Measurements from ENCODE around the gene DECR2. TPM values are rescaled to one million over a fixed set of nuclear protein-coding genes. Genes with fewer than 3 reads are reported as not detected.

DECR2 gene
- total and polyA plus RNA-seq, 2 experiments from 2014 or later: 54.5 to 80.5 TPM

GRCh38 chr16:389352-389751 is 12.3 kb upstream of the DECR2 start:
- peak overlapping the region; percentile 88 for H3K27ac ChIP-seq
- peak; percentile 16 for DNase-seq (ENCODE audit: low spot score)
- H3K36me3 ChIP-seq (replicated peaks; ENCODE audit: insufficient read depth, low read depth): no peaks in the 10 kb centered on the region

GRCh38 chr16:391885-392335 is 9.8 kb upstream of the DECR2 start:
- H4K20me1 ChIP-seq (ENCODE audit: insufficient read depth, poor library complexity, severe bottlenecking): no peaks in the 10 kb centered on the region
- H3K9me3 ChIP-seq (ENCODE audit: low read depth): no peaks in the 10 kb centered on the region
- TF ChIP-seq CTCF (IDR thresholded peaks at IDR 0.05; ENCODE audit: poor library complexity) (peak; percentile 48), EZH2 (IDR thresholded peaks at IDR 0.05; ENCODE audit: borderline replicate concordance) (no peak), EZH2phosphoT487 (IDR thresholded peaks at IDR 0.05; ENCODE audit: low read depth, severe bottlenecking, unreplicated experiment) (no peak)
- peaks cover 29% of the 10 kb centered on the region for H3K79me2 ChIP-seq
- DNase-seq (ENCODE audit: low spot score): peak; percentile 51
- no peaks in the 10 kb centered on the region for H3K9me2 ChIP-seq (replicated peaks; ENCODE audit: insufficient read depth)
- H3K27me3 ChIP-seq: no peaks in the 10 kb centered on the region
- H3K4me2 ChIP-seq: no peak overlapping the region
- 69% methylated on average over 7 of the region's 7 CpGs for WGBS (ENCODE audit: low lambda C conversion rate, missing lambda C conversion rate)
- H3K27ac ChIP-seq: no peak overlapping the region
- H3K4me1 ChIP-seq (ENCODE audit: insufficient read depth): peaks cover 29% of the 10 kb centered on the region
- no peak overlapping the region for H3K4me3 ChIP-seq
- no peak overlapping the region for H2AFZ ChIP-seq
- no peaks in the 10 kb centered on the region for H3K36me3 ChIP-seq (replicated peaks; ENCODE audit: insufficient read depth, low read depth)

More at GRCh38 chr16:389352-389751, 12.3 kb upstream of the DECR2 start:
- WGBS (ENCODE audit: low lambda C conversion rate, missing lambda C conversion rate): 81% methylated on average over 10 of the region's 10 CpGs
- H3K4me2 ChIP-seq: no peak overlapping the region
- peaks cover 24% of the 10 kb centered on the region for H3K4me1 ChIP-seq (ENCODE audit: insufficient read depth)
- no peaks in the 10 kb centered on the region for H4K20me1 ChIP-seq (ENCODE audit: insufficient read depth, poor library complexity, severe bottlenecking)
- no peaks in the 10 kb centered on the region for H3K9me2 ChIP-seq (replicated peaks; ENCODE audit: insufficient read depth)
- no peak overlapping the region for H3K4me3 ChIP-seq
- no peak overlapping the region for H2AFZ ChIP-seq
- no peaks in the 10 kb centered on the region for H3K27me3 ChIP-seq
- no peaks in the 10 kb centered on the region for H3K9me3 ChIP-seq (ENCODE audit: low read depth)
- peaks cover 25% of the 10 kb centered on the region for H3K79me2 ChIP-seq
- no peak for TF ChIP-seq EZH2phosphoT487 (IDR thresholded peaks at IDR 0.05; ENCODE audit: low read depth, severe bottlenecking, unreplicated experiment)
- TF ChIP-seq EZH2 (IDR thresholded peaks at IDR 0.05; ENCODE audit: borderline replicate concordance): no peak
- TF ChIP-seq CTCF (IDR thresholded peaks at IDR 0.05; ENCODE audit: poor library complexity): no peak

DNA sequence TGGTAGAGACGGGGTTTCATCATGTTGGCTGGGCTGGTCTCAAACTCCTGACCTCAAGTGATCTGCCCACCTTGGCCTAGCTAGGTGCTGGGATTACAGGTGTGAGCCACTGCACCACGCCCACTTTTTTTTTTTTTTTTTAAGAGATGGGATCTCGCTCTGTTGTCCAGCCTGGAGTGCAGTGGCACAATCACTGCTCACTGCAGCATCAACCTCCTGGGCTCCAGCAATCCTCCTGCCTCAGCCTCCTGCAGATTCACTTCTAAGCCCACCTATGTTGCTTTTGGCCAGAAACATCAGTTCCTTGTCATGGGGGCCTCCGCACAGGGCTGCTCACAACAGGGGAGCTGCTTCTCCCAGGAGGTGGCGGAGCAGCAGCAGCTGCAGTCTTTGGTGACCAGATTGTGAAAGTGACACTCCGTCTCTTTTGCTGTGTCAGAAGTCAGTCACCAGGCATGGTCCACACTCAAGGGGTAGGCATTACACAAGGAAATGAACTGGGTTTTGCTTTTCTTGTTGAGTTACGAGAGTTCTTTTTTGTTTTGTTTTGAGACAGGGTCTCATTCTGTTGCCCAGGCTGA is 9.1 kb upstream of the DECR2 start:
- Histone ChIP-seq H3K9me3 (ENCODE audit: low read depth) (no peaks in the 10 kb centered on the region), H4K20me1 (ENCODE audit: insufficient read depth, poor library complexity, severe bottlenecking) (no peaks in the 10 kb centered on the region), H3K4me2 (no peak overlapping the region), H3K27ac (no peak overlapping the region), H2AFZ (no peak overlapping the region), H3K27me3 (no peaks in the 10 kb centered on the region), H3K9me2 (replicated peaks; ENCODE audit: insufficient read depth) (no peaks in the 10 kb centered on the region), H3K36me3 (replicated peaks; ENCODE audit: insufficient read depth, low read depth) (no peaks in the 10 kb centered on the region), H3K4me3 (no peak overlapping the region), H3K79me2 (peaks cover 29% of the 10 kb centered on the region), H3K4me1 (ENCODE audit: insufficient read depth) (peaks cover 24% of the 10 kb centered on the region)
- TF ChIP-seq CTCF (IDR thresholded peaks at IDR 0.05; ENCODE audit: poor library complexity) (no peak), EZH2phosphoT487 (IDR thresholded peaks at IDR 0.05; ENCODE audit: low read depth, severe bottlenecking, unreplicated experiment) (no peak), EZH2 (IDR thresholded peaks at IDR 0.05; ENCODE audit: borderline replicate concordance) (no peak)
- WGBS (ENCODE audit: low lambda C conversion rate, missing lambda C conversion rate): 97% methylated on average over 7 of the region's 7 CpGs
- no peak for DNase-seq (ENCODE audit: low spot score)
